Measurements from ENCODE around the gene AOPEP.

DNA sequence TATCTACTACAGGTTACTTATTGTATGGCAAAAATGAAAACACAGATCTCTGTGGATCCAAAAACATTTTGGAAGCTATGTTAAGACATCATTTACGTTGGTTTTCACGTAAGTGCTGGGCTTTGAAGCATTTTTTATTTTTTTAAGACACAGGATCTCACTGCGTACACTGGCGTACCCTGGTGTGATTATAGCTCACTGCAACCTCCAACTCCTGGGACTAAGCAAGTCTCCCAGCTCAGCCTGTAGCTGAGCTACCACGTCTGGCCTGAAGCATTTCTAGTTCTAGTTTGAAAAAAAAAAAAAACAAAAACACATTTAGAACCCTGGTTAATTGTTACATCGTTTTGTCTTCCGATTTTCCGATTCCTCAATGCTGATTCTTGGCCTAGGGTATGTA is 131.3 kb downstream of the AOPEP start:
- TF ChIP-seq, protein P1, sequence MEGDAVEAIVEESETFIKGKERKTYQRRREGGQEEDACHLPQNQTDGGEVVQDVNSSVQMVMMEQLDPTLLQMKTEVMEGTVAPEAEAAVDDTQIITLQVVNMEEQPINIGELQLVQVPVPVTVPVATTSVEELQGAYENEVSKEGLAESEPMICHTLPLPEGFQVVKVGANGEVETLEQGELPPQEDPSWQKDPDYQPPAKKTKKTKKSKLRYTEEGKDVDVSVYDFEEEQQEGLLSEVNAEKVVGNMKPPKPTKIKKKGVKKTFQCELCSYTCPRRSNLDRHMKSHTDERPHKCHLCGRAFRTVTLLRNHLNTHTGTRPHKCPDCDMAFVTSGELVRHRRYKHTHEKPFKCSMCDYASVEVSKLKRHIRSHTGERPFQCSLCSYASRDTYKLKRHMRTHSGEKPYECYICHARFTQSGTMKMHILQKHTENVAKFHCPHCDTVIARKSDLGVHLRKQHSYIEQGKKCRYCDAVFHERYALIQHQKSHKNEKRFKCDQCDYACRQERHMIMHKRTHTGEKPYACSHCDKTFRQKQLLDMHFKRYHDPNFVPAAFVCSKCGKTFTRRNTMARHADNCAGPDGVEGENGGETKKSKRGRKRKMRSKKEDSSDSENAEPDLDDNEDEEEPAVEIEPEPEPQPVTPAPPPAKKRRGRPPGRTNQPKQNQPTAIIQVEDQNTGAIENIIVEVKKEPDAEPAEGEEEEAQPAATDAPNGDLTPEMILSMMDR (IDR thresholded peaks at IDR 0.05), result no peak
- TF ChIP-seq POLR2A (IDR thresholded peaks at IDR 0.05), result no peak

All from uterus (tissue), 2 donors.